ENCODE results near the gene DCX. TPM values are rescaled to one million over a fixed set of nuclear protein-coding genes. Genes with fewer than 3 reads are reported as not detected.

The DCX gene
- 0.13 TPM for total RNA-seq (2021; ENCODE audit: unreplicated experiment)
- not detected for polyA plus RNA-seq (2012; ENCODE audit: insufficient read length)
- Bru-seq, nascent RNA: percentile 2 among the genes with signal in this experiment
- percentile 1 among the genes with signal in this experiment for BruChase-seq, experiment 1, labeled RNA remaining after a 2-hour chase
- BruChase-seq, experiment 2, labeled RNA remaining after a 6-hour chase: percentile 8 among the genes with signal in this experiment
- long read RNA-seq: 0 reads

GRCh38 chrX:111411983-111412382 is at the start of gene DCX:
Gene DCX (minus strand): TSS chrX:111412192. CDS start chrX:111410398, 1,794 bp downstream.
- Histone ChIP-seq H3K4me1 (ENCODE audit: control insufficient read depth, insufficient read depth, low read length) (no peaks in the 10 kb centered on the region), H3K27ac (ENCODE audit: low read length) (no peak within 1 kb of the TSS), H3K36me3 (ENCODE audit: control insufficient read depth, insufficient read depth, low read length) (no peaks in the 10 kb centered on the region), H3K27me3 (ENCODE audit: control insufficient read depth, insufficient read depth, low read length) (no peaks in the 10 kb centered on the region), H3K4me3 (ENCODE audit: low read depth in 2 of 2, low read length in 2 of 2) (no peak within 1 kb of the TSS), H3K9me3 (ENCODE audit: control insufficient read depth, insufficient read depth, low read depth, low read length) (no peaks in the 10 kb centered on the region)
- CTCF ChIA-PET: no interaction called here
- intact Hi-C loops (cut with micrococcal nuclease; ENCODE audit: unreplicated experiment): no loop called here
- TF ChIP-seq SIN3A (IDR thresholded peaks at IDR 0.05; ENCODE audit: borderline replicate concordance, insufficient read depth, low read depth, low read length) (no peak), POLR2AphosphoS5 (IDR thresholded peaks at IDR 0.05; ENCODE audit: low read depth, low read length) (no peak), REST (IDR thresholded peaks at IDR 0.05; ENCODE audit: insufficient read depth in 1 of 2, low read depth in 2 of 2, low read length in 1 of 2) (no peak), CTCF (IDR thresholded peaks at IDR 0.05) (no peak), TCF7L2 (IDR thresholded peaks at IDR 0.05; ENCODE audit: low read depth, low read length) (no peak)
- ATAC-seq (no peak), DNase-seq (ENCODE audit: low read depth, low spot score) (no peak)
- POLR2A ChIA-PET: no interaction called here
- in situ Hi-C loops (cut with HindIII; ENCODE audit: low pct_unique_long_range_greater_than_20kb, low sequenced_read_pairs): no loop called here
- BruUV-seq (replicated peaks): no TSS peak

GRCh38 chrX:111460607-111461006 is 48.6 kb upstream of the DCX start:
- ChIA-PET POLR2A (no interaction called here), CTCF (no interaction called here)
- no peak overlapping the region for H3K27ac ChIP-seq (ENCODE audit: low read length)
- intact Hi-C loops (cut with micrococcal nuclease; ENCODE audit: unreplicated experiment) (no loop called here), in situ Hi-C loops (cut with HindIII; ENCODE audit: low pct_unique_long_range_greater_than_20kb, low sequenced_read_pairs) (no loop called here)
- H3K9me3 ChIP-seq (ENCODE audit: control insufficient read depth, insufficient read depth, low read depth, low read length): no peaks in the 10 kb centered on the region
- H3K27me3 ChIP-seq (ENCODE audit: control insufficient read depth, insufficient read depth, low read length): no peaks in the 10 kb centered on the region
- BruUV-seq (replicated peaks): no TSS peak
- H3K4me3 ChIP-seq (ENCODE audit: low read depth in 2 of 2, low read length in 2 of 2): no peak overlapping the region
- no peak for TF ChIP-seq TCF7L2 (IDR thresholded peaks at IDR 0.05; ENCODE audit: low read depth, low read length)
- TF ChIP-seq CTCF (IDR thresholded peaks at IDR 0.05): no peak
- TF ChIP-seq POLR2AphosphoS5 (IDR thresholded peaks at IDR 0.05; ENCODE audit: low read depth, low read length): no peak
- no peak for TF ChIP-seq REST (IDR thresholded peaks at IDR 0.05; ENCODE audit: insufficient read depth in 1 of 2, low read depth in 2 of 2, low read length in 1 of 2)
- no peak for TF ChIP-seq SIN3A (IDR thresholded peaks at IDR 0.05; ENCODE audit: borderline replicate concordance, insufficient read depth, low read depth, low read length)
- DNase-seq (ENCODE audit: low read depth, low spot score) (no peak), ATAC-seq (no peak)
- H3K4me1 ChIP-seq (ENCODE audit: control insufficient read depth, insufficient read depth, low read length): no peaks in the 10 kb centered on the region
- H3K36me3 ChIP-seq (ENCODE audit: control insufficient read depth, insufficient read depth, low read length): no peaks in the 10 kb centered on the region

Data from Panc1 (cell line).